HepG2 (cell line): ENCODE data around the gene STAB2. TPM values are rescaled to one million over a fixed set of nuclear protein-coding genes. Genes with fewer than 3 reads are reported as not detected.

ENCODE experiments used
- ATAC-seq: fragments of 200-7000 bp; cut with Tn5 transposase; 3 replicates; pipeline ENCODE4 v1.9.1; 2020; ENCODE audit warnings: mild to moderate bottlenecking, moderate library complexity
- BruUV-seq: library from RNA; stranded (reverse); fragments of 400-500 nt; replicated peaks from 2 replicates; lab custom pipeline; 2021; lab: Mats Ljungman, UMichigan
- CTCF ChIA-PET: fragments of 300-600 bp; formaldehyde crosslinking; extraction: SDS; loops from one replicate; lab custom pipeline; 2021; ENCODE audit warnings: low total read pairs, inconsistent platforms, low intra/inter-chr PET ratio; lab: Yijun Ruan, JAX
- POLR2A ChIA-PET: fragments of 350-600 bp; sonication (Branson Sonifier 250); formaldehyde crosslinking; loops from one replicate; lab custom pipeline; 2020; ENCODE audit warnings: antibody characterized with exemption, inconsistent platforms; lab: Yijun Ruan, JAX
- DNase-seq: peaks from one replicate; pipeline ENCODE4 v3.0.0-alpha.2; 2015; ENCODE audit warnings: low spot score
- FAIRE-seq: peaks from 3 replicates; lab custom pipeline; 2011; peaks lifted over from hg19 to GRCh38; lab: Jason Lieb, UNC
- H2AFZ ChIP-seq: one replicate; pipeline ENCODE4 v1.6.1; 2011; ENCODE audit warnings: low read length, inconsistent platforms
- H3K27ac ChIP-seq: fragments of 300-600 bp; 3 replicates; pipeline ENCODE4 v1.8.0; 2011; ENCODE audit warnings: mixed run types, mild to moderate bottlenecking, mixed read lengths, low read length, inconsistent platforms; ENCODE audit not compliant: insufficient read depth; ENCODE audit errors: extremely low read length
- H3K27me3 ChIP-seq, 2 experiments: fragments of 200-600 bp in 1 of 2; 2 replicates in 1 of 2; 3 replicates in 1 of 2; pipeline versions ENCODE4 v1.6.0 to v1.8.0; 2011; ENCODE audit warnings: low read length in 2 of 2, mild to moderate bottlenecking in 2 of 2, moderate library complexity in 2 of 2, inconsistent platforms in 1 of 2; ENCODE audit not compliant: insufficient read depth in 2 of 2, control insufficient read depth in 1 of 2
- H3K36me3 ChIP-seq, 2 experiments: fragments of 200-600 bp in 1 of 2; replicated peaks in 1 of 2; 2 replicates in 1 of 2; 3 replicates in 1 of 2; pipeline versions ENCODE4 v1.5.1 to v1.8.0; 2011; ENCODE audit warnings: low read length in 2 of 2, inconsistent platforms in 1 of 2; ENCODE audit not compliant: insufficient read depth in 2 of 2, control insufficient read depth in 1 of 2
- H3K4me1 ChIP-seq: 2 replicates; pipeline ENCODE4 v1.5.1; 2012; ENCODE audit warnings: low read length, inconsistent platforms; ENCODE audit not compliant: insufficient read depth
- H3K4me2 ChIP-seq: 2 replicates; pipeline ENCODE4 v1.6.0; 2011; ENCODE audit warnings: low read depth, low read length, inconsistent platforms
- H3K4me3 ChIP-seq, 3 experiments: fragments of 200-600 bp in 1 of 3; sonication (generic), shearing (Covaris generic) in 1 of 3; replicated peaks in 1 of 3; 2 replicates each; pipeline ENCODE4 v1.5.1; 2011 to 2016; ENCODE audit warnings: low read length in 3 of 3, inconsistent platforms in 2 of 3, low read depth in 2 of 3, mild to moderate bottlenecking in 2 of 3, control low read depth in 1 of 3, mixed read lengths in 1 of 3; ENCODE audit not compliant: insufficient read depth in 1 of 3
- H3K79me2 ChIP-seq: one replicate; pipeline ENCODE4 v1.6.1; 2011; ENCODE audit warnings: low read length, inconsistent platforms; ENCODE audit not compliant: insufficient read depth
- H3K9ac ChIP-seq: 2 replicates; pipeline ENCODE4 v1.6.0; 2011; ENCODE audit warnings: mild to moderate bottlenecking, low read depth, low read length, inconsistent platforms; ENCODE audit not compliant: insufficient read depth
- H3K9me3 ChIP-seq: 2 replicates; pipeline ENCODE4 v1.5.1; 2012; ENCODE audit warnings: mild to moderate bottlenecking, low read length
- H4K20me1 ChIP-seq: 2 replicates; pipeline ENCODE4 v1.6.0; 2011; ENCODE audit warnings: inconsistent platforms, mild to moderate bottlenecking, low read length, moderate library complexity; ENCODE audit not compliant: insufficient read depth
- MAFF ChIP-seq: IDR thresholded peaks from 2 replicates; pipeline ENCODE4 v1.6.1; 2011; ENCODE audit warnings: low read depth, low read length, improper control_type of control experiment
- MAFK ChIP-seq, 2 experiments: IDR thresholded peaks in 1 of 2; conservative IDR thresholded peaks in 1 of 2; 2 replicates each; pipeline ENCODE4 v1.6.1; 2011; ENCODE audit warnings: improper control_type of control experiment in 2 of 2, low read length in 2 of 2
- POLR2A ChIP-seq, 2 experiments: IDR thresholded peaks; 2 replicates each; pipeline ENCODE4 v1.6.1; 2011; ENCODE audit warnings: low read depth in 2 of 2, low read length in 2 of 2, mild to moderate bottlenecking in 1 of 2, moderate library complexity in 1 of 2; ENCODE audit not compliant: insufficient read depth in 1 of 2
- POLR2AphosphoS2 ChIP-seq: IDR thresholded peaks from 2 replicates; pipeline ENCODE4 v1.6.1; 2011; ENCODE audit warnings: low read depth, low read length, improper control_type of control experiment
- SP4 ChIP-seq: sonication (generic); formaldehyde crosslinking; IDR thresholded peaks from 2 replicates; pipeline ENCODE4 v1.8.1; 2023; ENCODE audit warnings: mild to moderate bottlenecking, missing genetic modification reagents
- ZNF256 ChIP-seq: sonication (generic); formaldehyde crosslinking; conservative IDR thresholded peaks from 2 replicates; pipeline ENCODE4 v1.4.0; 2020; ENCODE audit warnings: missing genetic modification reagents
- ZNF652 ChIP-seq: IDR thresholded peaks from 2 replicates; pipeline ENCODE4 v1.6.1; 2016; ENCODE audit warnings: low read depth, borderline replicate concordance
- ZNF883 ChIP-seq: sonication (generic); formaldehyde crosslinking; IDR thresholded peaks from 2 replicates; pipeline ENCODE4 v1.5.1; 2020; ENCODE audit warnings: mild to moderate bottlenecking, missing genetic modification reagents; ENCODE audit errors: not compliant biosample characterization
- WGBS: methylation state at CpG from one replicate; pipeline ENCODE4 v1.1.6; 2017; ENCODE audit warnings: low lambda C conversion rate; 5-methylcytosine and 5-hydroxymethylcytosine counted together
- in situ Hi-C: cut with HindIII; loops from 2 replicates; pipeline ENCODE4 v1.10.0; 2017; ENCODE audit warnings: low pct_unique_long_range_greater_than_20kb; ENCODE audit not compliant: extremely low pct_ligation_motif_present
- intact Hi-C: fragments of 100-400 bp; cut with micrococcal nuclease; formaldehyde crosslinking; loops from one replicate; pipeline ENCODE4 v1.10.0; 2022; ENCODE audit not compliant: unreplicated experiment
- polyA plus RNA-seq, 8 experiments: library from polyadenylated mRNA; depleted of rRNA in 3 of 8; stranded (reverse) in 7 of 8; unstranded in 1 of 8; fragments of >200 nt; fragmentation: Illumina TruSeq in 4 of 8; extraction: Trizol in 4 of 8; gene quantifications; 2 replicates each; pipeline versions ENCODE4 v1.2.1 to v1.2.3, GENCODE V29; 2011 to 2016; ENCODE audit warnings: low read depth in 4 of 8, missing spikeins in 1 of 8, mixed read lengths in 1 of 8; ENCODE audit not compliant: insufficient read depth in 1 of 8
- total RNA-seq, 5 experiments: library from RNA; depleted of rRNA; stranded (reverse); fragments of >200 nt; fragmentation: Illumina TruSeq; extraction: Trizol; gene quantifications; 2 replicates each; pipeline ENCODE4 v1.2.3, GENCODE V29; 2016; ENCODE audit warnings: low read depth in 1 of 5
- TF ChIP-seq, protein P1 (sequence below): sonication (generic); formaldehyde crosslinking; IDR thresholded peaks from 2 replicates; pipeline ENCODE4 v1.8.0; 2023; ENCODE audit warnings: mild to moderate bottlenecking, missing genetic modification reagents
- TF ChIP-seq, protein P2 (sequence below): IDR thresholded peaks from 2 replicates; pipeline ENCODE4 v1.6.1; 2016
- TF ChIP-seq, protein P3 (sequence below): sonication (generic); formaldehyde crosslinking; IDR thresholded peaks from 2 replicates; pipeline ENCODE4 v1.5.0; 2020; ENCODE audit warnings: missing genetic modification reagents
- TF ChIP-seq, protein P4 (sequence below): sonication (generic); formaldehyde crosslinking; IDR thresholded peaks from 2 replicates; pipeline ENCODE4 v1.9.0; 2021; ENCODE audit warnings: missing genetic modification reagents, borderline replicate concordance

STAB2 gene
- total and polyA plus RNA-seq, 2 of the 13 experiments (the other 11 are each of a cell fraction or from before 2014, with no cell fraction given), result not detected

DNA sequence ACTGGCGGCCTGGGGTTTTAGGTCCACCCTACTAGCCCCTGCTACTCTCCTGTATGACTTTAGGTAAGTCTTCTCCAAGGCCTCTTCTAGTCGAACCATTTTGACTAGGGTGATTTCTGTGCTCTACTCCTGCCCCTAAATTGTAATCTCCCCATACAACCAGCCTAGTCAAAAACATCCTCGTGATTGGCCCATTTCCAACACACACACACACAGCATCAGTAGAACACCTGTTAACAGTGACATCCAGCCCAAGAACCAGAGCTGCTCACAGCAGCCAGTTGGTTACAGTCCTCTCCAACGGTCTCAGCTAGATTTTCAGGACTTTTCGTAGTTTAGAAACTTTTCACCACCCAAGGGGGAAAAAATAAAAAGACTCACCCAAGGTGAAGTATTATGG is 223.0 kb downstream of the STAB2 start:
- Histone ChIP-seq H3K36me3 (peaks cover 20 to 33% of the 10 kb centered on the region in 2 experiments), H3K4me3 (no peak overlapping the region), H4K20me1 (no peaks in the 10 kb centered on the region; the same call in 1 of the 2 replicates), H3K9ac (no peak overlapping the region), H3K27me3 (no peaks in the 10 kb centered on the region), H3K9me3 (no peaks in the 10 kb centered on the region), H3K79me2 (no peaks in the 10 kb centered on the region), H3K4me1 (peaks cover 20% of the 10 kb centered on the region), H2AFZ (no peak overlapping the region), H3K4me2 (no peak overlapping the region), H3K27ac (no peak overlapping the region)
- CTCF ChIA-PET, result no interaction called here
- no TSS peak for BruUV-seq
- DNase-seq (no peak), ATAC-seq (no peak), FAIRE-seq (no peak)
- in situ Hi-C loops, result no loop called here
- 97% methylated on average over 5 of the region's 5 CpGs for WGBS
- intact Hi-C loops, result no loop called here
- POLR2A ChIA-PET, result no interaction called here
- TF ChIP-seq, protein P1, sequence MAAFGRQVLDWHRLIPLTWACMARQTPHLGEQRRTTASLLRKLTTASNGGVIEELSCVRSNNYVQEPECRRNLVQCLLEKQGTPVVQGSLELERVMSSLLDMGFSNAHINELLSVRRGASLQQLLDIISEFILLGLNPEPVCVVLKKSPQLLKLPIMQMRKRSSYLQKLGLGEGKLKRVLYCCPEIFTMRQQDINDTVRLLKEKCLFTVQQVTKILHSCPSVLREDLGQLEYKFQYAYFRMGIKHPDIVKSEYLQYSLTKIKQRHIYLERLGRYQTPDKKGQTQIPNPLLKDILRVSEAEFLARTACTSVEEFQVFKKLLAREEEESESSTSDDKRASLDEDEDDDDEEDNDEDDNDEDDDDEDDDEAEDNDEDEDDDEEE (CRISPR knock-in tag), result no peak
- TF ChIP-seq ZNF883 (CRISPR knock-in tag) (no peak), POLR2AphosphoS2 (no peak)
- TF ChIP-seq, protein P2, sequence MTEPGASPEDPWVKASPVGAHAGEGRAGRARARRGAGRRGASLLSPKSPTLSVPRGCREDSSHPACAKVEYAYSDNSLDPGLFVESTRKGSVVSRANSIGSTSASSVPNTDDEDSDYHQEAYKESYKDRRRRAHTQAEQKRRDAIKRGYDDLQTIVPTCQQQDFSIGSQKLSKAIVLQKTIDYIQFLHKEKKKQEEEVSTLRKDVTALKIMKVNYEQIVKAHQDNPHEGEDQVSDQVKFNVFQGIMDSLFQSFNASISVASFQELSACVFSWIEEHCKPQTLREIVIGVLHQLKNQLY, result no peak

DNA sequence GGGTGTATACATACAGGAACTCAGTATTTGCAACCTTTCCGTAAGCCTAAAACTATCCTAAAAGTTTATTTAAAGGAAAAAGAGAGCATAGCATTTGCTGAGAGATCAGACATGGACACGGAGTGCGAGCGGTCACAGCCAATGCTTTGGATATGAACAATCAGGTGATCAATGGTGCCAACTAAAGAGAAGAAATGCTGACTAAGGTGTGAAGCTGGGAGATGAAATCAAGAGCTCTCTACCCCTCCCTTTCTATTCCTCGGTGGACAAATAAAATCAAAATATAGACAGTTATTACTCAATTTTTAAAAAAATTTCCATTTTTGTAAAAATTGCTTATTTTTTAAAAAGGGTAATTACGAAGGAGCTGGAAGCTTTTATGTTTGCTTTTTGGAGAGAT is 224.7 kb downstream of the STAB2 start:
- no peak overlapping the region for H3K4me2 ChIP-seq
- H3K9me3 ChIP-seq, result no peaks in the 10 kb centered on the region
- TF ChIP-seq MAFK (conservative IDR thresholded peaks at IDR 0.05 in 1 of 2, IDR thresholded peaks at IDR 0.05 in 1 of 2; ENCODE audit: low read length in 2 of 2) (peak; percentile 14 to 73; a peak in 2 of 4 replicates), ZNF652 (CRISPR knock-in tag) (no peak), POLR2A (IDR thresholded peaks at IDR 0.05; ENCODE audit: insufficient read depth in 1 of 2, low read depth in 2 of 2, low read length in 2 of 2) (no peak), SP4 (CRISPR knock-in tag) (no peak), MAFF (peak; percentile 58; the same call in 1 of the 2 replicates), ZNF256 (no peak)
- TF ChIP-seq, protein P3, sequence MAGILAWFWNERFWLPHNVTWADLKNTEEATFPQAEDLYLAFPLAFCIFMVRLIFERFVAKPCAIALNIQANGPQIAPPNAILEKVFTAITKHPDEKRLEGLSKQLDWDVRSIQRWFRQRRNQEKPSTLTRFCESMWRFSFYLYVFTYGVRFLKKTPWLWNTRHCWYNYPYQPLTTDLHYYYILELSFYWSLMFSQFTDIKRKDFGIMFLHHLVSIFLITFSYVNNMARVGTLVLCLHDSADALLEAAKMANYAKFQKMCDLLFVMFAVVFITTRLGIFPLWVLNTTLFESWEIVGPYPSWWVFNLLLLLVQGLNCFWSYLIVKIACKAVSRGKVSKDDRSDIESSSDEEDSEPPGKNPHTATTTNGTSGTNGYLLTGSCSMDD (CRISPR knock-in tag), result no peak
- TF ChIP-seq, protein P4, sequence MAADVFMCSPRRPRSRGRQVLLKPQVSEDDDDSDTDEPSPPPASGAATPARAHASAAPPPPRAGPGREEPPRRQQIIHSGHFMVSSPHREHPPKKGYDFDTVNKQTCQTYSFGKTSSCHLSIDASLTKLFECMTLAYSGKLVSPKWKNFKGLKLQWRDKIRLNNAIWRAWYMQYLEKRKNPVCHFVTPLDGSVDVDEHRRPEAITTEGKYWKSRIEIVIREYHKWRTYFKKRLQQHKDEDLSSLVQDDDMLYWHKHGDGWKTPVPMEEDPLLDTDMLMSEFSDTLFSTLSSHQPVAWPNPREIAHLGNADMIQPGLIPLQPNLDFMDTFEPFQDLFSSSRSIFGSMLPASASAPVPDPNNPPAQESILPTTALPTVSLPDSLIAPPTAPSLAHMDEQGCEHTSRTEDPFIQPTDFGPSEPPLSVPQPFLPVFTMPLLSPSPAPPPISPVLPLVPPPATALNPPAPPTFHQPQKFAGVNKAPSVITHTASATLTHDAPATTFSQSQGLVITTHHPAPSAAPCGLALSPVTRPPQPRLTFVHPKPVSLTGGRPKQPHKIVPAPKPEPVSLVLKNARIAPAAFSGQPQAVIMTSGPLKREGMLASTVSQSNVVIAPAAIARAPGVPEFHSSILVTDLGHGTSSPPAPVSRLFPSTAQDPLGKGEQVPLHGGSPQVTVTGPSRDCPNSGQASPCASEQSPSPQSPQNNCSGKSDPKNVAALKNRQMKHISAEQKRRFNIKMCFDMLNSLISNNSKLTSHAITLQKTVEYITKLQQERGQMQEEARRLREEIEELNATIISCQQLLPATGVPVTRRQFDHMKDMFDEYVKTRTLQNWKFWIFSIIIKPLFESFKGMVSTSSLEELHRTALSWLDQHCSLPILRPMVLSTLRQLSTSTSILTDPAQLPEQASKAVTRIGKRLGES (CRISPR knock-in tag), result no peak
- TF ChIP-seq, all 625 proteins: peak for 2
- H3K27me3 ChIP-seq, result no peaks in the 10 kb centered on the region
- H3K4me3 ChIP-seq, result no peak overlapping the region
- DNase-seq (no peak), ATAC-seq (no peak), FAIRE-seq (no peak)
- peaks cover 3% of the 10 kb centered on the region for H3K79me2 ChIP-seq
- intact Hi-C loops (no loop called here), in situ Hi-C loops (no loop called here)
- BruUV-seq, result no TSS peak
- ChIA-PET POLR2A (no interaction called here), CTCF (no interaction called here)
- H3K4me1 ChIP-seq, result peaks cover 8% of the 10 kb centered on the region
- no peak overlapping the region for H2AFZ ChIP-seq
- no peak overlapping the region for H3K9ac ChIP-seq
- peaks cover 18 to 30% of the 10 kb centered on the region in 2 experiments for H3K36me3 ChIP-seq
- H4K20me1 ChIP-seq, result no peaks in the 10 kb centered on the region; the same call in 1 of the 2 replicates
- WGBS, result 97% methylated on average over 6 of the region's 6 CpGs
- no peak overlapping the region for H3K27ac ChIP-seq
